HG02870 (cell line): ENCODE data around the gene CASP3.
"Not testable (repeated sequence)": the region's sequence is repeated elsewhere in the genome, so short reads cannot be mapped to it uniquely, and the experiment has no call there.

Source experiments
- ATAC-seq: cut with Tn5 transposase; IDR thresholded peaks from one replicate; pipeline ENCODE4 v1.9.1; 2021; ENCODE audit warnings: mild to moderate bottlenecking, moderate library complexity; ENCODE audit not compliant: unreplicated experiment

The CASP3 gene

DNA sequence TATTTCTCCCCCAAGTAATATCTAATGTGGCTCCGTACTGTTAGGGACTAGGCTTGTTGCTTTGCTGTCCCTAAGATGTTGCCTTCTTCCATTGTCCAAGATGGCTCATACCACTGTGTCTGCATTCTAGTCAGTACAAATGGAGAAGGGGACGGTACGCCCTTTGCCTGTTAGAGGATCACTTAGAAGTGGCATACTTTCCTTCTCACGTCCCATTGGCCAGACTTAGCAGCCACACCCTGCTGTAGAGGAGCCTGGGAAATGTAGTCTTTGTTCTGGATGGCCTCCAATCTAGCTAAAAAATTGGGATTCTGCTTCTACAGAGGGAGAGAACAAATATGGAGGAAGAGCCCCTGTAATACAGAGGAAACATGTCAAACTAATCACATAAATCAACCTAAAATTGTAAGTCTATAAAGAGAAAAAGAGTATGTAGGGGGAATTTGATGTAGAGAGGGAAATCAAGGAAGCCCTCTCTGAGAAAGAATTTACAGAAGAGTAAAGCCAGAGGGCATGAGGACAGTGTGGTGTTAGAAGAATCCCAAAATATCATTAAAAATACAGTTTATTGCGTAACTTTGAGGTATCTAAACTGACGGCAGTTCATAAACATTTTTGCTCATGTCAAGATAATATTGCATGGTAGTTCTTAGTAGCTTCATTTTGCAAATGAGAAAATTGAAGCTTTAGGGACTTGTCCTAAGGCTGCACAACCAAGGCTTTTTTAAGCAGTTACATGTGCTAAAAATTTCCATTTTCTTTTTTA is 15.4 kb upstream of the CASP3 start:
- no peak for ATAC-seq

DNA sequence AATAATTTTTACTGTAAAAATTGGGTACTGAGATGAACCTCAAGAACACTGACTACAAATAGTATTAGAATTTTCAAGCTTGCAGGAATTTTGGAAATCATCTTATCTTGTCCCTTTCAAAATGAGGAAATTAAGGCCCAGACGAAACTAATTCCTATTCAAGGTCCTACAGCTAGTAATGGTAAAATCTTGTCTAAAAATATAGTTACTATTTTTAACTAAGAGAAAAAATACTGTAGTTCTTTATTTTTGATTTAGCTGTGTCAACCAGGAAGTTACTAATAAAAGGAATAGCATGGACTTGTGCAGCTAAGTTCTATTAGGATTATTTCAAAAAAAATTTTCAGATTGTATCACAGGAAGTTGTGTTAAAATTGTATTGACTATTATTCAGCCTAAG is 13.0 kb upstream of the CASP3 start:
- ATAC-seq = no peak

DNA sequence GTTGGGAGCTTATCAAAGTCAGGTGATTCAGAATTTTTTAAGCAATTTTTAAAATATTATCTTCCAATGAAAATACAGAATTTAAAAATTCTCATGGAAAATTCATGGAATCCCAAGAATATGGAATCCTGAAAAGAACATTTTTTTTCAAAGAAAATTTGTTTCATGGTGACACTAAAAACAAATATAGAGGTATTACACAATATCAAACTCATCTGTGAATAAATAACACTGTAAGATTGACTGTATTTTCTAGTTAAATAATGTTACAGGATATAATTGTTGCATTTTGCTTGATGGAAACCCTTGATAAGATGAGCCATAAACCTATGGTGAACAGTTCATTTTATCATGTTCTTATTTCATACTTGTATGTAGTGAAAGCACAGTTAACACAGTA is 11.7 kb upstream of the CASP3 start:
- ATAC-seq = no peak

DNA sequence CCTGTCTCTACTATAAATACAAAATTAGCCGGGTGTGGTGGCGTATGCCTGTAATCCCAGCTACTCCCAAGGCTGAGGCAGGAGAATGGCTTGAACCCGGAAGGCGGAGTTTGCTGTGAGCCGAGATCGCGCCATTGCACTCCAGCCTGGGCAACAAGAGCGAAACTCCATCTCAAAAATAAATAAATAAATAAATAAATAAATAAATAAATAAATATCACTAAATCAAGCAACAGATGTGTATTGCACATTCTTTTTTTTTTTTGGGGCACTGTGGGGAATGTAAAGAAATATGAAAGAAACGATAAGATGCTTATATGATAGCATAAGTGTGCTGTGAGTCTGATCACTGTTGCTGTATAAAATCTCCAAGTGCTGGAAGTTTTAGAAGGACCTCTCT is 8.6 kb upstream of the CASP3 start:
- ATAC-seq = not testable (repeated sequence)

DNA sequence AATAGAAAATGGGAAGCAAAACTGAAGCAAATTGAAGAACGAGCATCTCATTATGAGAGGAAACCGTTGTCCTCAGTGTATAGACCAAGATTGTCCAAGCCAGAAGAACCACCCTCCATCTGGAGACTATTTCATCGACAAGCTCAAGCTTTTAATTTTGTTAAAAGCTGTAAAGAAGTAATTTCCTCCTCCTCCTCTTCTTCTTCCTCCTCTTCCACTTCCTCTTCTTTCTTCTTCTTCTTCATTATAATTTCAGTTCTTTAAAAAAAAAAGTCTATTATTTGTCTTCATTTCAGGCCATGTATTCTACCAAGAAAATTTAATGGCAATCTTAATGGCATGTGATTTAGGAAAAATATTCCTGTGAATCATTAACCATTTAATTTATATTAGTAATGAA is 7.9 kb upstream of the CASP3 start:
- ATAC-seq = no peak

DNA sequence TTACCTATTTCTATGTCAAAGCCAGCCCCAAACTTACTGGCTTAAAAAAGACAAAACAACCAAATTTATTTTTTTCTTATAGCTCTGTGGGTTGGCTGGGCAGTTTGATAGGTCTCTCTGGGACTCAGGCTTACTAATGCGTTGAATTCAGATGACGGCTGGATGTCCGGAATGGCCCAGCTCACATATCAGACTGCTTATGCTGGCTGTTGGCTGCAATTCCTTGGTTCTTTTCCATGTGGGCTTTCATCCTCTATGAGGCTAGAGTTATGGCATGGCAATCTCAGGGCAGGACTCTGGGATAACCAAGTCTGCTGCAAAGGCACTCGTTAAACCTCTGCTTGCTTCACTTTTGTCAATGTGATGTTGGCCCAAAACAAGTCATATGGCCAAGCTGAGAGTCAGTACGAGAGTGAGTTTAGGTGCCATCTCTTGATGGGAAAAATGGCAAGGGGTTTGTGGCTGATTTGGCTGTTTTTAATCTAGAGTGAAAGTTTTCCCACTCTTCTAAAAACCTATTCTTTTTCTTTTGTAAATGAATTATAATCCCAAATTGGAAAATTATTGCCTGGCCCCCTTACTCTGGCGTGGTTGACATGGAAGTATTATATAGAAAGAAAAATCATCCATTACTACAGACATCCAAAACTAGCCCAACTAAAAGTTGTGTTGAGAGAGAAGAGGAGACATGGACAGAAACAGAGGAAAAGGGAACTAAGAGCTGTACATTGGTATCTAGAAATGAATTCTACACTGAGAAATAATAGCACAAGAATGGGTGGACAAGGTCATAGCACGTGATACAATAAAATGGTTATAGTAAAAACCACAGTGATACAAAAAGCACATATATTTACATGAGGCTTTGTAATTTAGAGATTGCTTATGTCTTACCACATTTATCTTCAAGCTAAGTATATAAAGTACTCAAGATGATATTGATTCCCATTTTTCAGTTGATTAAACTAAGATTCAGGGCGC is 6.9 kb upstream of the CASP3 start:
- ATAC-seq = peak; percentile 73

DNA sequence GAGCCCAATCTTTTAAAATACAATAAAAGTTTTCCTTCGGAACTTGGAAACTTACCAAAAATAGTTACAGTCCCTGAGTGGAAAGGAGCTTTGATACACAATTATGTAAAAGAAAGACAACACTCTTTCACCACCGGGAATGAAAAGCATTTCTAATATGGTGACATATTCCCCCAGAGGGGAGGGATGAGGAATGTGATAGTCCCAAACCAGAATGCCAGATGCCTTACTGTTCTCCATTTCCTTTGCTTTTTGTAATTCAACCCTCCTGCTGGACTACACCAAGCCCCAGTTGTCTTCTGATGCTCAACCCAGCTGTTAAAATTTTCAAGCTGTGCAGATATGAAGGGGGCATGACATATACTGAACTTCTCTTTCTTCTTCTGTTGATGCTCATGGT is 4.4 kb upstream of the CASP3 start:
- no peak for ATAC-seq

DNA sequence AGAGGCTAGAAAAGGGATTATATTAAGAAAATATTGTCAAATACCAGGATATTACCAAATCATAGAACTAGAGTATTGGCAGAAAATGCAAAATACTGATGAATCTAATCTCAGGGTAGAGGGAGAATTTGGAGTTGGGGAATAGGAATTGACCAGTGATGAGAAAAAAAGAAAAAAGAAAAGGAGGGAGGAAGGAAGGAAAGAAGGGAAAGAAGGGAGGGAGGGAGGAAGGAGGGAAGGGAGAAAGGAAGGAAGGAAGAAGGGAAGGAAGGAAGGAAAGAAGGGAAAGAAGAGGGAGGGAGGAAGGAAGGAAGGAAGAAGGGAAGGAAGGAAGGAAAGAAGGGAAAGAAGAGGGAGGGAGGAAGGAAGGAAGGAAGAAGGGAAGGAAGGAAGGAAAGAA is 3.4 kb upstream of the CASP3 start:
- not testable (repeated sequence) for ATAC-seq

DNA sequence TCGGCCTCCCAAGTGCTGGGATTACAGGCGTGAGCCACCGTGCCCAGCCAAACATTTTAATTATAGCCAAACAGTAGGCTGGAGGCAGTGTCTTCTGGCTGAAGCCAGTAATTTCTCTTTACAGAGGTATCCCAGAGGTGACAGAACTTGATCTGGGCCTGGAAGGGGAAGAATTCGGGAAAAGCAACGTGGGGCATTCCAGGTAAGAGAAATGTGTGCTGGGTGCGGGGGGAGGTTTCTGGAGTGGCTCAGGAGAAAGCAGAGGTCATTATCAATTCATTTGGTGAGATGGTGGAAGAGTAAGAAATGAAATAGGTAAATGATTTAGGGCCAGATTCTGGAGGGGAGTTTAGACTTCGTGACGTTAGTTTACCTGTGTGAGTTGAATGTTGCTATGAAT is 2.7 kb upstream of the CASP3 start:
- ATAC-seq = no peak

DNA sequence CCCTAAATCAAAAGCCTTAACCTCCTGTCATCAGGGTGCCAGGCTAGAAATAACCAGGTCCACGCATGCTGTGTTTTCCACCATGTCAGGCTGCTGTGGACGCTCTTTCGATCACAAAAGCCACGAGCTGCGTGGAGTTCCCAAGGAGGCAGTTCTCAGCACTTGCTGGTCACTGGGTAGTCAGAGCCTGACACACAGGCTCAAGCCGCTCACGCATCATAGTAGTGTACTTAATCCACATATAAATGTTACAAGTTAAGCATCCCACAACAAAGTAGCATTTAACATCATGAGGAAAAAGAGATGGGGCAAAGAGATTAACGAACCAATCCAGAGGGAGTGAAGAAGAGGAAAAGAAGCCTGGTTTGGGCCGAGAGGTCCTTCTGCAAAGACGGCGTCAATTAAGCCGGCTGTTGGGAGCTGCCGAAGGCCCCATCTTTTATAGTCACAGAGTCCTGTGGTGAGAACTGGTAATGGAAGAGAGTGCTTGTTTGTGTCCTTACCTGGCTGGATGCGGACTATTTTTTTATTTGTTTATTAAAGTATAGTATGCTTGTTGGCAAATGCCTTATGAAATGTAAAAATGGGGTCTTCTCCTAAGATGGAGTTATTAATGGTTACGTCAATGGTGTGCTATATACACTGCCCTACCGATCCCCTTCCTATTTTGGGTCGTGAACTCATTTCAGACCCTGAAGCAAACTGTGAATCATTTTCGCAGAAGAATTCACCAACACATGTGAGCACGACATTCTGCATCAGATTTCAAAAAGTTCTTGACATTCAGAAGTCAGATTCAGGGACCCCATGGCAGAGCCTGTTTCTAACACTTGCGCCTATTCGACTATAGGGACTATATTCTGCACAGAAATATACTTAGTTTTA is 966 bp upstream of the CASP3 start:
- ATAC-seq = peak; percentile 7

DNA sequence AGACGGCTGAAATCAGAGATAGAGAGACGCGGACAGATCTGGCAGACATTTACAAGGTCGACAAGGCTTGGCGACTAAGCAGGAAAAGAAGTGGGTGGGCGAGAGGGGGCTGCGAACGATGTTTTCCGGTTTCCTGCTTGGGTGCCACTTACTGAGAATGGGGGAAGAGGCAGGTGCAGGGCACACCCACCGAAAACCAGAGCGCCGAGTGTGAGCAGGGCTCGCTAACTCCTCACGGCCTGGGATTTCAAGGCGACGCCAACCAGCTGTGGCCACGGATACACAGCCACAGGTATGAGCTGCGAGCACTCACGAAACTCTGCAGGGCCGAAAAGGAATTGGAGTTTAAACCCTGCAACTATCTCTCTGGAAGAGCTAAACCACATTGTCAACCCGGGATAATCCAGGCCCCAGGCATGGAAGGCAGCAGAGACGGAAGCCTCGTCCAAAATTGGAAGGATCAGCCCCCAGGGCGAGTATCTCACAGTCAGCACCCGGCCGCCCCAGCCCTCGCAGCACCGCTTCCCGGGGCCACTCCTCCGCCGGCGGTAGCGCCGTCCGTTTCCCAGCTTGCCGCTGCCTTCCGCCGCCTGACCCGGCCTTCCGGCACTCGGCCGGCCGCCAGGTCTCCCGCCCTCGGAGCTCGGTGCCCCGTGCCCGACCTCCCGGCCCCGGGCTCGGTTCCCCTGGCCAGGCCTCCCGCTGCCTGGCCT is 778 bp downstream of the CASP3 start:
- peak; percentile 26 for ATAC-seq

DNA sequence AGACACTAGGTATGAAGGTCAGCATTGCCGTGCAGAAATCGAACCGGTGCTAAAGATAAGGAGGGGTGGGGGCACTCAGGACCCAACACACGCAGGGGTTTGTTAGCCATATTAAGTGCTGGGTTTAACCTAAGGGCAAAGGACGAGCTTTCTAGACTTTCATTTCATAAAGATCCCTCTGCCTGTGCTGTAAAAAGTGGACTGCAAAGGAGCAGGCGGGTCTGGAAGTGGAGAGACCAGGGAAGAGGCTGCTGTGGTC is 1.3 kb downstream of the CASP3 start:
- no peak for ATAC-seq

DNA sequence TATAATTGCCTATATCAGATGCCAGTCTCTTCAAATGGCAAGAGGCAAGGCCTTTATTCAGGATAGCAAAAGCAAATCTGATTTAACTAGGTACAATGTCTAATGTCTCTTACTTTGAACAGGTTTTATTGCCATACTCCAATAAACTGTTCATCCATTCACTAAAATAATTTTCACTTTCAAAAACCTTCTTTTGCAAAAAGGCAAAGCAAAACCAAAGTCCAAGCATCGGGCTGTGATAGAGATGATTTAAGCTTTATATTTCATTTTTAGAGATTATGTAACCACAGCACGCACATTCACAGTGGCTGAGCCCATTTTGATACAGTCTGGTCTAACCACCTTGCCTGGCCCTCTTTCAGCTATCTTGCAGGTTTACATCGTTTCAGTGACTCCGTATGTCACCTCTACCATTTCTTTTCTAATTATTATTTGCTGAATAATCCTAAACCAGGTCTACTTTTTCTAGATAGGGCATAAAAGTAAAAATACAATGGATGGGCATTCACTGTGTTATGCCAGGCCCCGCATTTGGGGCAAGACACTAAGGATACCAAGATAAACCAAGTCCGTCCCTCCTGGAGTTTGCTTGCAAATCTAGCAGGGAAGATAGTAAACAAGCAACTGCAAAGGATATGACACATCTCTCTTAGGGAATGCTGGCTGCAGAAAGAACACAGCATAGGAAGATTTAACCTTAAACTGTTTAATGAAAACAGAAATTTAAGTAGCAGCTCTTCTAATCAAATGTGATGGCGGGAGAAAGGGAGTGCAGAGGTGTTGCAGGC is 1.8 kb downstream of the CASP3 start:
- no peak for ATAC-seq

DNA sequence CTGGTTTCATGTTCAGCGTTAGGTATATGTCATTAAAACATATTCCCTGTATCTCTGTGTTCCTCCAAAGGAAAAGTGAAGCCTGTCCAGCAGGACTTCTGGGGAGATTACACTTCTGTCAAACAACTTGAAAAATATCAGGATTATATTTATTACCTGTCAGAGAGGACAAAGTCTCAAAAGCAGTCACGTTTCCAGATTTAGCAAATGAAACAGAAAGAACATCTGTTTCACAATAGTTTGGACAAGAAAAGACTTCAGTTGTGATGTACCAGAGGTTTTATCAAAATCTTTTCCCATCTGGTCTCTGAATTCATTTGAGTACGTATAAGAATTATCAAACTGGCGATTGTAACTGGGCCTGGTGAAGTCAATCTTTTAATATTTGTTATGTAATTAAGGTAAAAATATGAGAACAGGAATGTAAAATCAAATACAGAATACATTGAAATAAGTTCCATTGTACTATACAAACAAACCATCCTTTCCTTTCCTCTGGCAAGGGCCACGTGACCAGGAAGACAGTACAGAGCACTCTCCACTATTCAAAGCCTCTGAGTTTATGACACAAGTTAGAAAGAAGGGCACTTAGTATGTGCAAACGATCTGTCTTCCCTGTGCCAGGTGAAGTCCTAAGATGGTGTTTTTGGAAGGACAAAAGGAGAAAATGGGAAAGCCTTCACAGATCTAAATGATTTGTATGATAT is 3.2 kb downstream of the CASP3 start:
- ATAC-seq = no peak

DNA sequence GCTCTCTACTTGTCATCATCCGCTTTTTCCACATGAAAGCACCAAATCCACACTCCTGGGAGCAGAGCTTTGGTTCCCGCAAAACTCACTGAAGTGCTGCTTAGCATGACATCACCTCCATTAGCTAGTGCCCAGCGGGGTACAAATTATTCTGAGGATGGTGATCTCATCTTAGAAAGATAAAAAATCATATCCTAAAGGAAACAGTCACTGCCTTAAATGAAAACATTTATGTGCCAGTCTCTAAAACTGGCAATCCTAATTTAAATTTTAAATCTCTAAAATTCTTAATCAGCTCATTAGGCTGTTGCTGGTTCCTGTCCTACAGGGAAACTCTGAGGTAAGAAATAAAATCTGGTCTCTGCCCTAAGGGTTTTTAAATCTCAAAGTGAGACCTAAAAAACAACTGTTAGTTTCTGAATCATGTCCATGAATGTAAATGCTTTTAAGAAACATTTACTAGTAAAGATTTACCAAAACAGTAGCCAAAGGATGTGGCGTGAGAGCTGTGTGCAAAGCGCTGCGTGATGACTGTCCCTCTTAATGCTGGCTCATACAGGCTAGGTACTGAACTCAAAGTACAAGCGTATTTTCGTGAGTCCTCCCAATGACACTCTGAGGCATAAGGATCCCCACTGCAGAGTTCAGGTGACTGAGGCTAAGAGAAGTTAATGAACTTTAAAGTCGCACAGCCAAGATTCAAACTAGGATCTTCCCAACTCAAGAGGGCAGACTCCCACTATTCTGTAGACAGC is 4.5 kb downstream of the CASP3 start:
- ATAC-seq = no peak

DNA sequence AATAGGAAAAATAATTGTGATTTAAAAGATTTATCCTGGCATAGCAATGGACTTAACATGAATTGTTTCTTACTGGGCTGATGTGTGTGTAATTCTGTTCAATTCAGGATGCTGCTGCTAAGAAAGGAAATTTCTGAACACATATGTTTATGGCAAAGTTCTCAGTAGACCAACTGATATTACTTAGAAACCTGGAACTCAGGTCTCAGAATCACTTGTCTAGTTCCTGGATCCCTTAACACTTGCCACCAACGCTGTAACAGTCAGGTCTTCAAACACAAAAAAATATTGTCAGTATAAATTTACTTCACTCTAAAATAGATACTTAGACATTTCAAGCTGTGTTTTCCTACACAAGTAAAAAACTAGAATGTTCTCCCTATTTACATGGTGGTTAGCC is 5.5 kb downstream of the CASP3 start:
- ATAC-seq = no peak

DNA sequence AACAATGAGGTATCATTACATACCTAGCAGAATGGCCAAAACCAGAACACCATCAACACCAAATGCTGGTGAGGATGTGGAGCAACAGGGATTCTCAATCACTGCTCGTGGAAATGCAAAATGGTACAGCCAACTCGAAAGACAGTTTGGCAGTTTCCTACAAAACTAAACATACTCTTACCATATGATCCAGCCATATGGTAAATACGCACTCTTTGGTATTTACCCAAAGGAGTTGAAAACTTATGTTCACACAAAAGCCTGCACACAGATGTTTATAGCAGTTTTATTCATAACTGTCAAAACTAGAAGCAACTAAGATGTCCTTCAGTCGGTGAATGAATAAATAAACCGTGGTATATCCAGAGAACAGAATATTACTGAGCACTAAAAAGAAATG is 7.8 kb downstream of the CASP3 start:
- ATAC-seq = no peak

DNA sequence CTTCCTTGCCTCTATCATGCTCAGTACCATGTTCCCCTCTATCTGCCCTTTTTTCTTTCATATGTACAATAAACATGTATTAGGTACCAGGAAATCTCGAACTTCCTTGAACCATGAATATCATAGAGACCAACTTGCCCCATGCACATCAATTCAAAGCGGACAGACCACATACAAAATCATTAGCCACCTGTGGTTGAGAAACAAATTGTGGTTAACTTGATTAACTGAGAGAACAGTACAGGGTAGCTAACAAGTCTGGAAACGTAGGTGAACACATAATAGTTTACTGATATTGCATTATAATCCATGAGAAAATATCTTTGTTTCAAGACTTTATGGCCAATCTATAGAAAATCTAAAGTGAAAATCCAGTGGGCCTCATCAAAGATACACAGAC is 8.2 kb downstream of the CASP3 start:
- ATAC-seq = peak; percentile 58

DNA sequence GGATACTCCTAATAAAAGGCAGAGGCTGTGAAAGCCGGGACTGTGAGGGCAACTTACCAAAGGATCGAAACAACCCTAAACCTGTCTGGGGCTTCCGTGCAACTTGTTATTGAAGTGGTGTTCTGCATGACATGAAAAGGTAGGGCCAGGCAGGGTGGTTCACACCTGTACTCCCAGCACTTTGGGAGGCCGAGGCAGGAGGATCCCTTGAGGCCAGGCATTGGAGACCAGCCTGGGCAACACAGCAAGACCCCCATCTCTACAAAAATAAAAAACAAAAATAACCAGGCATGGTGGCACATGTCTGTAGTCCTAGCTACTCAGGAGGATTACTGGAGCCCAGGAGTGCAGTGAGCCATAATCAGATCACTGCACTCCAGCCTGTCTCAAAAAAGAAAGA is 12.3 kb downstream of the CASP3 start:
- no peak for ATAC-seq
